Measurements from ENCODE around the gene DOCK6.

DNA sequence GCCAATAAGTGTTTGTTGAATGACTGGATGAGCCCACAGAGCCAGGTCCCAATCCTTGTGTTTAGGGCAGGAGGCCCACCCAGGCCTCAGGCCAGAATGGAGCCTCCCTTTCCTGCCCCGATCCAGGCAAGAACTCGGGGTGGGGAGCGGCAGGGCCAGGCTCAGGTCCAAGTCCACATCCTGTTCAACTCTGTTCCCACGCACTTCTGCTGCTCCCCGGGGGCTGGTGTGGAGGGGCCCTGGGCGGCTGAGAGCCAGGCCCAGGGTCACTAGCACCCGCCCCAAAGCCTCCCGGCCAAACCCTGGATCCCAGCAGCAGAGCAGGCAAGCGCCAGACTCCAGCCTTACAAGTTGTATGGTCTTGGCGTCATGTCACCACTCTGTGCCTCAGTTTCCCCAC lies 14.9 kb downstream of the DOCK6 start:
- TF ChIP-seq BHLHE40 (IDR thresholded peaks at IDR 0.05; ENCODE audit: borderline replicate concordance) (no peak), TARDBP (IDR thresholded peaks at IDR 0.05) (no peak)

Data from HEK293T (cell line).